ENCODE data around the gene INPP5A. TPM values are rescaled to one million over a fixed set of nuclear protein-coding genes. Genes with fewer than 3 reads are reported as not detected.

INPP5A gene
- total RNA-seq, 1 donor from 2014 or later, result 14.2 TPM

DNA sequence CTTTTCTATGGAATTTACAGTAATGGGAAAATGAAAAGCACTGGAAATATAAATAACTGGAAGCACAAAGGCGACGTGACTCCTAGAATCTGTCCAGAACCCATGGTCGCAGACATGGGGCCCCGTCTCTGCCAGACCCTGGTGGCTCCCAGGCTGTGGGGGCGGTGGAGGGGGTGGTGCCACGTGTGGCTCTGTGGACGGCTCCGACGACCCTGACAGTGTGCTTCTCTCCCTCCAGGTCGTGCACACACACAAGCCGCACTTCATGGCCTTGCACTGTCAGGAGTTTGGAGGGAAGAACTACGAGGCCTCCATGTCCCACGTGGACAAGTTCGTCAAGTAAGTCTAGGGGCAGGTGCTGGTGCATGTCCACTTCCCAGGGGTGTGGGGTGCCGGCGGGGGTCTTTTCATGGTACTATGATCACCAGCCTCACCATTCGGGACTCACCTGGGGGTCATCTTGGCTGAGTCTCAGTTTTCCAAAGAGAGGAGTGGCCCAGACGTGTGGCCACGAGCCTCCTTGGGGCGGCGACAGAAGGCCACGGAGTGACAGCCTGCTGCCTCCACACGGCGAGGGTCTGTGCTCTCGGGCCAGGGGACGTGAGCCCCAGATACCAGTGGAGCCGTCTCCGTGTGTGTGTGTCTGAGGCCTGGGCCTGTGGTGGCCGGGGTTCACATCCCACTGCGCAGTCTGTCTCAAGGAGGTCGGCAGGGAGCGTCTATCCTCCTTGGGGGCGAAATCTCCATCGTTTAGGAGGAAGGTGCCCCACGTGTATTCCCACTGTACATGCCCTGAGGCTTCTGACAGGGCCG, 108.2 kb downstream of the INPP5A start:
- Histone ChIP-seq H3K36me3 (no peaks in the 10 kb centered on the region), H2AFZ (replicated peaks) (no peak overlapping the region), H3K9ac (no peak overlapping the region), H3F3A (ENCODE audit: low read depth) (no peaks in the 10 kb centered on the region), H4K20me1 (ENCODE audit: low read depth) (peaks cover 6% of the 10 kb centered on the region), H3K27ac (no peak overlapping the region), H3K4me3 (no peak overlapping the region), H3K79me2 (ENCODE audit: low read depth) (no peaks in the 10 kb centered on the region), H3K9me3 (ENCODE audit: low read depth) (no peaks in the 10 kb centered on the region), H3K4me1 (peaks cover 14% of the 10 kb centered on the region), H3K27me3 (no peaks in the 10 kb centered on the region), H3K4me2 (no peak overlapping the region)
- Mint-ChIP-seq H3K4me3 (no peak overlapping the region), H3K9me3 (peaks cover 2% of the 10 kb centered on the region), H3K27ac (no peak overlapping the region), H3K27me3 (ENCODE audit: insufficient read depth, low read depth) (no peaks in the 10 kb centered on the region), H3K4me1 (peaks cover 15% of the 10 kb centered on the region), H3K36me3 (peaks cover 6% of the 10 kb centered on the region)
- DNase-seq (ENCODE audit: low spot score), result no peak
- no peak for TF ChIP-seq CTCF (IDR thresholded peaks at IDR 0.05)
- no peak for TF ChIP-seq EZH2phosphoT487 (IDR thresholded peaks at IDR 0.05)
- TF ChIP-seq EZH2 (IDR thresholded peaks at IDR 0.05), result no peak

GRCh38 chr10:132646443-132647097, 109.0 kb downstream of the INPP5A start:
- H3K27ac Mint-ChIP-seq, result no peak overlapping the region
- DNase-seq (ENCODE audit: low spot score), result no peak

GRCh38 chr10:132647424-132647823, 109.8 kb downstream of the INPP5A start:
- no peak overlapping the region for H2AFZ ChIP-seq (replicated peaks)
- peaks cover 6% of the 10 kb centered on the region for H4K20me1 ChIP-seq (ENCODE audit: low read depth)
- H3K4me1 ChIP-seq, result peaks cover 14% of the 10 kb centered on the region
- no peaks in the 10 kb centered on the region for H3K36me3 ChIP-seq
- H3K9ac ChIP-seq, result no peak overlapping the region
- Mint-ChIP-seq H3K4me1 (peaks cover 13% of the 10 kb centered on the region), H3K27me3 (ENCODE audit: insufficient read depth, low read depth) (peaks cover 3% of the 10 kb centered on the region), H3K27ac (no peak overlapping the region), H3K36me3 (no peaks in the 10 kb centered on the region), H3K4me3 (no peak overlapping the region), H3K9me3 (no peaks in the 10 kb centered on the region)
- no peak overlapping the region for H3K4me2 ChIP-seq
- H3K27me3 ChIP-seq, result no peaks in the 10 kb centered on the region
- H3K4me3 ChIP-seq, result no peak overlapping the region
- no peaks in the 10 kb centered on the region for H3K79me2 ChIP-seq (ENCODE audit: low read depth)
- TF ChIP-seq EZH2 (IDR thresholded peaks at IDR 0.05) (no peak), EZH2phosphoT487 (IDR thresholded peaks at IDR 0.05) (no peak), CTCF (IDR thresholded peaks at IDR 0.05) (no peak)
- no peaks in the 10 kb centered on the region for H3F3A ChIP-seq (ENCODE audit: low read depth)
- H3K9me3 ChIP-seq (ENCODE audit: low read depth), result no peaks in the 10 kb centered on the region
- no peak overlapping the region for H3K27ac ChIP-seq
- DNase-seq (ENCODE audit: low spot score), result no peak

More at GRCh38 chr10:132646443-132647097, 109.0 kb downstream of the INPP5A start:
- H3K4me1 Mint-ChIP-seq, result peaks cover 15% of the 10 kb centered on the region
- no peaks in the 10 kb centered on the region for H3K27me3 Mint-ChIP-seq (ENCODE audit: insufficient read depth, low read depth)
- Histone ChIP-seq H3K27me3 (no peaks in the 10 kb centered on the region), H3F3A (ENCODE audit: low read depth) (no peaks in the 10 kb centered on the region), H3K27ac (no peak overlapping the region), H3K79me2 (ENCODE audit: low read depth) (no peaks in the 10 kb centered on the region), H3K4me3 (no peak overlapping the region), H3K9ac (no peak overlapping the region), H4K20me1 (ENCODE audit: low read depth) (peaks cover 6% of the 10 kb centered on the region), H3K4me1 (peaks cover 14% of the 10 kb centered on the region), H3K4me2 (no peak overlapping the region), H2AFZ (replicated peaks) (no peak overlapping the region), H3K9me3 (ENCODE audit: low read depth) (no peaks in the 10 kb centered on the region), H3K36me3 (no peaks in the 10 kb centered on the region)
- H3K9me3 Mint-ChIP-seq, result no peaks in the 10 kb centered on the region
- H3K4me3 Mint-ChIP-seq, result no peak overlapping the region
- TF ChIP-seq EZH2phosphoT487 (IDR thresholded peaks at IDR 0.05) (no peak), EZH2 (IDR thresholded peaks at IDR 0.05) (no peak), CTCF (IDR thresholded peaks at IDR 0.05) (no peak)
- peaks cover under 1% of the 10 kb centered on the region for H3K36me3 Mint-ChIP-seq
